OCI-LY1 (cell line): ENCODE data around the gene COLEC12.

Experiments used
- CTCF ChIP-seq: fragments of 200-600 bp; sonication (generic), shearing (Covaris generic); IDR thresholded peaks from 2 replicates; pipeline ENCODE4 v1.5.1; 2017; ENCODE audit warnings: mild to moderate bottlenecking, antibody characterized with exemption, low read length, moderate library complexity, mixed read lengths
- EZH2 ChIP-seq: fragments of 200-600 bp; sonication (generic), shearing (Covaris generic); IDR thresholded peaks from 2 replicates; pipeline ENCODE4 v1.8.0; 2017; ENCODE audit warnings: borderline replicate concordance, mixed run types, mild to moderate bottlenecking, antibody characterized with exemption, low read length, moderate library complexity, mixed read lengths

GRCh38 chr18:393574-393957 lies 106.9 kb downstream of the COLEC12 start:
- TF ChIP-seq CTCF (no peak), EZH2 (no peak)
